HG03039 (cell line): Measurements from ENCODE around the gene NRXN3.
"Not testable (repeated sequence)": the region's sequence is repeated elsewhere in the genome, so short reads cannot be mapped to it uniquely, and the experiment has no call there.

Experiments used
- ATAC-seq: cut with Tn5 transposase; IDR thresholded peaks from one replicate; pipeline ENCODE4 v1.9.1; 2021; ENCODE audit warnings: mild to moderate bottlenecking, moderate library complexity; ENCODE audit not compliant: unreplicated experiment

Gene NRXN3

DNA sequence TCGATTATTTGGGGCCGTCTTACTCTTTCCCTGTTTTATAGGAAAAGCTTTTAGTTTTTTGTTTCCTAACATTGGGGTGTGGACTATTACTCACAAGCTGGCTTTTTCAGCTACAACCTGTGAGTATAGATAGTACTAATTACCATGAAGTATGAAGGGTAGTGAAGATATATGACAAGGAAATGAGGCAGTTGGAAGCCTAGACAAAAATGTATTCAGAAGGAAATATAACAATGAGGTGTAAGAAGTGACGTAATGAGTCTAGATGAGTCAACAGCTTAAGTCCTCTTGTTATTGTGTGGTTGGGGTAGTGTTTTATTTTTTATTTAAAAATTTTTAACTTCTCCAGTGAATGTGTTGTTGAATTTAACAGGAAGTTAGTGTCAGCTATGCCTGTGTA, 804.5 kb downstream of the NRXN3 start:
- no peak for ATAC-seq

- no peak for ATAC-seq
These were observed 805.6 kb downstream of the NRXN3 start for GRCh38 chr14:78975734-78976133.

- ATAC-seq = no peak
These were observed 808.7 kb downstream of the NRXN3 start for GRCh38 chr14:78978896-78979295.

DNA sequence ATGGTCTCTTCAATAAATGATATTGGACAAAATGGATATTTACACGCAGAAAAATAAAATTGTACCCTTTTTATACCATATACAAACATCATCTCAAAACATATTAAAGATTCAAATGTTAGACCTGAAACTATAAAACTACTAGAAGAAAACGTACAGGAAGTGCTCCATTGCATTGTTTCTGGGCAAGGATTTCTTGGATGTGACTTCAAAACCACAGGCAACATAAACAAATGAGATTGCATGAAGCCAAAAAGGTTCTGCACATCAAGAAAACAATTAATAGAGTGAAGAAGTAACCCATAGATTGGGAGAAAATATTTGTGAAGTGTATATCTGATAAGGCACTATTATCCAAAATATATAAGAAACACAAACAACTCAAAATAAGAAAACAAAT, 812.4 kb downstream of the NRXN3 start:
- ATAC-seq = no peak

DNA sequence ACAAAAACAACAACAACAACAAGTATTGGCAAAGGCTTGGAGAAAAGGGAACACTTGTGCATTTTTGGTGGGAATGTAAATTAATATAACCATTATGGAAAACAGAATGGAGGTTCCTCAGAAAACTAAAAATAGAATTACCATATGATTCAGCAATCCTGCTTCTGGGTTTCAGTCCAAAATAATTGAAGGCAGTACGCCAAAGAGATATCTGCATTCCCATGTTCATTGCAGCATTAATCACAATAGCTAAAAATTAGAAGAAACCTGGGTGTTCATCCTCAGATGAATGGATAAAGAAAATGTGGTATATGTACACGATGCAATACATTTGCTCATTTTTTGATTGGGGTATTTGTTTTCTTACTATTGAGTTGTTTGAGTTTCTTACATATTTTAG, 813.0 kb downstream of the NRXN3 start:
- no peak for ATAC-seq

- no peak for ATAC-seq
These were observed 815.7 kb downstream of the NRXN3 start for GRCh38 chr14:78985668-78986381.

- ATAC-seq = no peak
These were observed 816.8 kb downstream of the NRXN3 start for GRCh38 chr14:78986989-78987388.

DNA sequence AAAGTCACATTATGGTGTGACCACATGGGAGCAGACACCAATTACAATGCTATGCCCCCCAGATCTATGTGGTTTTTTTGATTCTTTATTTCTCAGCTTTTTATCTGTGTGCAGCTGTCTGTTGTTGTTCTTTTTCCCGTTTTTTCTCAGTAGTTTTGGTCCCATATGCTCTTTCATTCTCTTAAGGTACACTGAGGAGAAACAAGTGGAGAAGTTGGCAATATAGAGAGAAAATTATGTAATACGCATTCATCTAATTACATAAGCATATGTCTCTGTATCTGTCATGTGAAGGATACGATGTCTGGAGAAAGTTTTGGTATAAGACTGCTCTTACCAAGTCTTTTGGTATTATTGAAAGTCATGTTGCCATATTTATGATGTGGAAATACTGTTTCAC, 819.0 kb downstream of the NRXN3 start:
- ATAC-seq = no peak

DNA sequence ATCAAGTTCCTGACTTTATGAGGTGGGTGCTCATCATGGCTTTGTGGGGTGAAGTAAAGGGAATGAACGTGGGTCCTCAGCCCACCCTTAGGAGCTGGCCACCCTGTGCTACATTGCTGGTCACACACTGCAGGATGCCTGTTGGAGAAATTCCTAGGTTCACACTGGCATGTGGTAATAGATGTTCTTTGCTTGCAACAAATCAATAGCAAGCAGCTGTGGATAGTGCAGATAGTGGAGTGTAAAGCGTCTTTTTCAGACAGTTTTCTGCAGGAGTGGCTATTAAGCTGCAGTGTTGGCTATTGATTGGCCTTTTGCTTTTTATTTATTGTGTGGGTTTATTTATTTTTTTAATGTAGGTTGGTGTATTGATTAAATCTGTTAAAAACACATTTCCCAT, 822.7 kb downstream of the NRXN3 start:
- no peak for ATAC-seq

DNA sequence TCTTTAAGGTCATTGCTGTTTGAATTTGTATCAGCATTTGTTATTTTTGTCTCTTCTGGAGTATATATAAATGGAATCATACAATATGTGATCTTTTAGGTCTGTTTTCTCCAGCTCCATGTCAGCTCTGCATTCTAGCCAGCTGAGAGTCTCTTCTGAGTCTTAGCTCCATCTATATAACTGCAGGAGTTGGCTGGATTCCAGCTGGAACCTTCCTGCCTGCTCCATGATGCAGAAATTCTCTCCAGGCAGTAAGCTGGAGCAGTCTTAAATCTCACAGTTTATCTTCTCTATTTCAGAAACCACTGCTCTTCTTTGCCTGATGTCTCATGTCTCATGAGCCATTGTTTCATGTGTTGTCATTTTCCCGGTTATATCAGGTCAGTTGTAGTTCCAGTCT, 827.6 kb downstream of the NRXN3 start:
- ATAC-seq = no peak

- no peak for ATAC-seq
These were observed 839.1 kb downstream of the NRXN3 start for GRCh38 chr14:79009286-79009685.

GRCh38 chr14:79011091-79011919, 841.1 kb downstream of the NRXN3 start:
- ATAC-seq = no peak

DNA sequence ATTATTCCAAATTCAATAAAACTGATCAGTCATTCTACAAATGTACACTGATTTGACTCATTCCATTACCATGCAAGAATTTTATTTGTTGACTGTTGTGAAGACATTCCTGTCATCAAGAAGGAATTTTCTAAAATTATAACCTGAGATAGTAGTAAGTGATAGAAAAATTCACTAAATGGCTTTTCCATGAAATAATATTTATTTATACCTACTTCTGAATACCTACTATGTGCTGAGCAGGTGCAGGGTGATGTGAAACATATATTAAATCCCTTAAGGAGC, 841.7 kb downstream of the NRXN3 start:
- ATAC-seq = no peak

DNA sequence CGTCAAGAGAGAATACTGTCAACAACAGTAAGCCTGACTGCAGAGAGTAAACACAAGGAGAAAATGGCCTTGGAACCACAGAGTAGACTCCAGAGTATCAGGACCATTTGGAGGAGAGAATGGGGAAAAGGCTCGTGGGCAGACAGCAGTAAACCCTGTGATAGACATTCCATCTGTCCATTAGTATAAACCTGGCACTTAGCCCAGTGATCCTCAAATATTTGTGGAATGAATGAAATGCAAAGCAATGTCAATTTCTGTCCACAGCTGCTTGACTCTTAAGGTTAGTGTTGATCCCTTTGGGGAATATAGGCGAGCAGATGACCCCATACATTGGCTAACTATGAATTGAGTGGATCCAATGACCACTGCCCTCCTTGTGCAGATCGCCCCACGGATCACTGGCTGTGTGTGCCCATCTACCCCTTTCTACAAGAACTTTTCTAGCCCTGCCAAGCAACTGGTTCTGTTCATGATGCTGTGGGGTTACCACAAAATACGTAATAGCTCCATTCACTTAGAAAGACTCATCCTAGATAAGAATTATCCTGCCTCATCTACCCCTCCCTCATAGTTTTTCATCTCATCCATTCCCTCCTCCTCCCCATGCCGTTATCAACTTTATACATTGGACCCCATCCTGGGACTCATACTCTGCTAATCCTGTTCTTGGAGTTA, 846.8 kb downstream of the NRXN3 start:
- ATAC-seq = no peak

DNA sequence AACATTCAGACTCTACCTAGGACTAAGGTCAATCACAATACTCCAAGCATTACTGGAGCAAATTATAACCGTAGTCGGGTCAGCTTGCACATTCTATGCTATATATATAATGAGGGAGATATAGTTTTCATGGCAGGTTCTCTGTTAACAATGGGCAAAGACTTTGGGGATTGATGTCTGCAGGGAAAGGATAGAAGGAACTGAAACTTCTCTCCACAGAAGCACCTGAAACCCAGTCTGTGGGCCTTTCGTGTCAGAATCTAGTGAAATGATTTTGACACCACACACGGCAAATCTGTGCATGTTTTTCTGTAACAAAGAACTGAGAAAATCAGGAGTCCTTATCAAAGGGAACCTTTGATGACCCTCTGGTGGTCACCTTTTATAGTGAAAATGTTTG, 847.4 kb downstream of the NRXN3 start:
- no peak for ATAC-seq

GRCh38 chr14:79018836-79019235, 848.7 kb downstream of the NRXN3 start:
- ATAC-seq = no peak

- not testable (repeated sequence) for ATAC-seq
These were observed 849.7 kb downstream of the NRXN3 start for GRCh38 chr14:79019898-79020297.

GRCh38 chr14:79021766-79022165, 851.6 kb downstream of the NRXN3 start:
- no peak for ATAC-seq

DNA sequence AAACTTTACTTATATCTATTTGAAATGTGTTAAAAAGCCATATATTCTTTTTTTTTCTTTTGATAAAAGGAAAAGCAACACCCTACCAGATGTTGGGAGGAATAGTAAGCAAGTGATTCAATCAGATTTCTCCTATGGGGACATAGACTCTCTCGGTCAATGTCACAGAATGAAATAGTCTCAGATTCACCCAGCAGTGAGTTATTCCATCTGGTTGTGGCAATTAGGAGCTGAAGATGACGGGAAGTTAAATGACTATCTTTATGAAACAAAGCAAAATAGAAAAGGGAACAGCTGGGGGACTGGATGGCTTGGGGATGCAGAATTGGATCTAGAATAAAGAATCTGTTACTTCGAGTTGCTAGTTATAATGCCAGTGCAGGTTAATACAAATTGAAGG, 857.0 kb downstream of the NRXN3 start:
- no peak for ATAC-seq

- no peak for ATAC-seq
These were observed 858.1 kb downstream of the NRXN3 start for GRCh38 chr14:79028281-79028680.

GRCh38 chr14:79036441-79036840, 866.3 kb downstream of the NRXN3 start:
- ATAC-seq = no peak

DNA sequence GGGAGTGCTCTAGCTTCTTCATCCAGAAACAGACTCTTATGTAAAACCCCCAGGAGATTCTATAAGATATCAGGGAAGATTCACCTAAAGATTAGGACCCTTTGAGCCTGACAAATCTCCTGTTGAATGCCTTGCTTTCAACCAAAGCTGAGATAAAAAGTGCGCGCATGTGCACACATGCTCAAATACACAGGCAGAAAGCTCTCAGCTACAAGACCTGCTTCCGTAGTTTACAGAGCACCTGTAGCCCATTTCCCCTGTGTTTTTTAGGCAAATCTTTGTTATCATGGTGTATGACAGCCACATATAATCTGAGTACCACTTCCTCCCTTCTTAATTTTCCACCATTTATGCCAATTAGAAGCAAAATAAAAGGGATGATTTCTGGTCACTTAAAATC, 866.9 kb downstream of the NRXN3 start:
- ATAC-seq = no peak
